ENCODE results near the gene ANO9. TPM values are rescaled to one million over a fixed set of nuclear protein-coding genes. Genes with fewer than 3 reads are reported as not detected.

Gene ANO9
- total RNA-seq, 1 donor from 2014 or later, result 0.98 TPM

GRCh38 chr11:367956-368413, 73.8 kb downstream of the ANO9 start:
- DNase-seq (ENCODE audit: low spot score), result no peak
- intact Hi-C loops (cut with DNase I), result no loop called here

More at GRCh38 chr11:367956-368413, 73.8 kb downstream of the ANO9 start:
- peak; percentile 3 for ATAC-seq

Other genes starting within 250 kb of the ANO9 start
- gene SCGB1C1, start 248.9 kb downstream of the ANO9 start, total RNA-seq, result not detected
- gene BET1L, start 234.6 kb downstream of the ANO9 start, total RNA-seq, result 48.1 TPM
- 74.7 TPM for gene RIC8A, start 234.3 kb downstream of the ANO9 start, total RNA-seq
- 21.7 TPM for gene SIRT3, start 205.7 kb downstream of the ANO9 start, total RNA-seq
- 79.4 TPM for gene PSMD13, start 205.0 kb downstream of the ANO9 start, total RNA-seq
- 0.36 TPM for gene NLRP6, start 163.6 kb downstream of the ANO9 start, total RNA-seq
- gene PGGHG, start 152.9 kb downstream of the ANO9 start, total RNA-seq, result 60.3 TPM
- not detected for gene IFITM5, start 142.5 kb downstream of the ANO9 start, total RNA-seq
- gene IFITM2, start 134.2 kb downstream of the ANO9 start, total RNA-seq, result 853 TPM
- 344 TPM for gene IFITM1, start 128.0 kb downstream of the ANO9 start, total RNA-seq
- 1,044 TPM for gene IFITM3, start 121.2 kb downstream of the ANO9 start, total RNA-seq
- gene B4GALNT4, start 72.5 kb downstream of the ANO9 start, total RNA-seq, result 32.2 TPM
- gene PKP3, start 47.8 kb downstream of the ANO9 start, total RNA-seq, result 0.49 TPM
- 51.6 TPM for gene SIGIRR, start 27.0 kb downstream of the ANO9 start, total RNA-seq
- gene PTDSS2, start 8.3 kb upstream of the ANO9 start, total RNA-seq, result 33.1 TPM
- gene RNH1, start 65.2 kb upstream of the ANO9 start, total RNA-seq, result 134 TPM
- 45.2 TPM for gene HRAS, start 93.6 kb upstream of the ANO9 start, total RNA-seq
- 1.4 TPM for gene LRRC56, start 95.5 kb upstream of the ANO9 start, total RNA-seq
- 1.3 TPM for gene LMNTD2, start 118.7 kb upstream of the ANO9 start, total RNA-seq
- 7.5 TPM for gene RASSF7, start 119.0 kb upstream of the ANO9 start, total RNA-seq
- gene PHRF1, start 134.5 kb upstream of the ANO9 start, total RNA-seq, result 33.5 TPM
- gene IRF7, start 173.9 kb upstream of the ANO9 start, total RNA-seq, result 19.6 TPM
- not detected for gene CDHR5, start 182.9 kb upstream of the ANO9 start, total RNA-seq
- not detected for gene SCT, start 185.2 kb upstream of the ANO9 start, total RNA-seq
- gene DRD4, start 195.3 kb upstream of the ANO9 start, total RNA-seq, result 4.1 TPM

All from sciatic nerve (tissue), 2 donors.